ENCODE results near the gene YBX1.

DNA sequence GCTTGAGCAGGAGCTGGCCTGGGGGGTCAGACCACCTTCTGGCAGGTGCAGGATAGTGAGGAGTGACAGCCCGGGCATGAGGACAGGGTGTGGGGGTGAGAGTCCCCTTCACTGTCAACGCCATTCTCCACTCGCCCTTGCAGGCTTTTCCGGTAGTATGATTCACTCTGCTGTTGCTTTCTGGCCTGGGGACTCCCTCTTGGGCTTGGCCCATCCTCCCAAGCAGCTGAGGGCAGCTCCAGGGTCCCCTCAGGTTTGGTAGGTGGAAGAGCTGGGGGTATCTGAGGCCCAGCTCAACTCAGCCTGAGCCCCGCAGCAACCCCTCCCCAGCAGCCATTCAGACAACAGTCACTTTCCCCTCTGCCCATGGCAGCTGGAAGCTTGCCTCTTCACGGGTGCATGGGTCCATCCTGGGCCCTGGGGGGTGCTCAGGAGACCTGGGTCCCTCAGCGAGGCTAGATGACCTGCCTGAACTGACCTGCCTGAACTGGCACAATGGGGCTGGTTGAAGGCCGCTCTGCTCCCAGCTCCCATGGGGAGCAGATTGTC is 56.5 kb downstream of the YBX1 start:
- TF ChIP-seq, protein P1, sequence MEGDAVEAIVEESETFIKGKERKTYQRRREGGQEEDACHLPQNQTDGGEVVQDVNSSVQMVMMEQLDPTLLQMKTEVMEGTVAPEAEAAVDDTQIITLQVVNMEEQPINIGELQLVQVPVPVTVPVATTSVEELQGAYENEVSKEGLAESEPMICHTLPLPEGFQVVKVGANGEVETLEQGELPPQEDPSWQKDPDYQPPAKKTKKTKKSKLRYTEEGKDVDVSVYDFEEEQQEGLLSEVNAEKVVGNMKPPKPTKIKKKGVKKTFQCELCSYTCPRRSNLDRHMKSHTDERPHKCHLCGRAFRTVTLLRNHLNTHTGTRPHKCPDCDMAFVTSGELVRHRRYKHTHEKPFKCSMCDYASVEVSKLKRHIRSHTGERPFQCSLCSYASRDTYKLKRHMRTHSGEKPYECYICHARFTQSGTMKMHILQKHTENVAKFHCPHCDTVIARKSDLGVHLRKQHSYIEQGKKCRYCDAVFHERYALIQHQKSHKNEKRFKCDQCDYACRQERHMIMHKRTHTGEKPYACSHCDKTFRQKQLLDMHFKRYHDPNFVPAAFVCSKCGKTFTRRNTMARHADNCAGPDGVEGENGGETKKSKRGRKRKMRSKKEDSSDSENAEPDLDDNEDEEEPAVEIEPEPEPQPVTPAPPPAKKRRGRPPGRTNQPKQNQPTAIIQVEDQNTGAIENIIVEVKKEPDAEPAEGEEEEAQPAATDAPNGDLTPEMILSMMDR (IDR thresholded peaks at IDR 0.05; ENCODE audit: low read depth, low read length, poor library complexity, severe bottlenecking): no peak
- no peak for TF ChIP-seq EZH2phosphoT487 (IDR thresholded peaks at IDR 0.05; ENCODE audit: borderline replicate concordance, low read length)
